ENCODE data around the gene SNAP47.
"Not testable (repeated sequence)": the region's sequence is repeated elsewhere in the genome, so short reads cannot be mapped to it uniquely, and the experiment has no call there.

The SNAP47 gene

GRCh38 chr1:227734856-227735538, at the start of gene SNAP47, which contains the start of gene JMJD4:
TSS of gene SNAP47 (plus strand) at chr1:227735435. CDS start at chr1:227747737, 12,302 bp downstream.
TSS of gene JMJD4 (minus strand) at chr1:227735302. CDS start at chr1:227735273, 29 bp downstream.
- DNase-seq (ENCODE audit: low spot score) = peak; percentile 96

GRCh38 chr1:227685807-227686206, 49.4 kb upstream of the SNAP47 start:
- no peak for DNase-seq (ENCODE audit: low spot score)

GRCh38 chr1:227697321-227697864, 37.8 kb upstream of the SNAP47 start:
- DNase-seq (ENCODE audit: low spot score) = no peak

- not testable (repeated sequence) for DNase-seq (ENCODE audit: low spot score)
Observed at GRCh38 chr1:227701631-227702030, 33.6 kb upstream of the SNAP47 start.

- no peak for DNase-seq (ENCODE audit: low spot score)
Observed at GRCh38 chr1:227707846-227708245, 27.4 kb upstream of the SNAP47 start.

GRCh38 chr1:227709451-227709850, 25.8 kb upstream of the SNAP47 start:
- DNase-seq (ENCODE audit: low spot score) = no peak

GRCh38 chr1:227710474-227710873, 24.8 kb upstream of the SNAP47 start:
- DNase-seq (ENCODE audit: low spot score) = not testable (repeated sequence)

- DNase-seq (ENCODE audit: low spot score) = no peak
Observed at GRCh38 chr1:227712648-227713047, 22.6 kb upstream of the SNAP47 start.

GRCh38 chr1:227718932-227719331, 16.3 kb upstream of the SNAP47 start:
- no peak for DNase-seq (ENCODE audit: low spot score)

GRCh38 chr1:227723474-227723873, 11.8 kb upstream of the SNAP47 start:
- DNase-seq (ENCODE audit: low spot score) = no peak

GRCh38 chr1:227725046-227725445, 10.2 kb upstream of the SNAP47 start:
- no peak for DNase-seq (ENCODE audit: low spot score)

GRCh38 chr1:227726318-227726717, 8.9 kb upstream of the SNAP47 start:
- DNase-seq (ENCODE audit: low spot score) = no peak

- no peak for DNase-seq (ENCODE audit: low spot score)
Observed at GRCh38 chr1:227726924-227727599, 8.2 kb upstream of the SNAP47 start.

GRCh38 chr1:227728059-227728891, 7.0 kb upstream of the SNAP47 start:
- peak; percentile 93 for DNase-seq (ENCODE audit: low spot score)

GRCh38 chr1:227728892-227729143, 6.4 kb upstream of the SNAP47 start:
- no peak for DNase-seq (ENCODE audit: low spot score)

- peak; percentile 37 for DNase-seq (ENCODE audit: low spot score)
Observed at GRCh38 chr1:227729144-227729880, 5.9 kb upstream of the SNAP47 start.

- DNase-seq (ENCODE audit: low spot score) = peak; percentile 68
Observed at GRCh38 chr1:227729881-227730629, 5.2 kb upstream of the SNAP47 start.

GRCh38 chr1:227730630-227731151, 4.5 kb upstream of the SNAP47 start:
- DNase-seq (ENCODE audit: low spot score) = no peak

GRCh38 chr1:227731241-227731677, 4.0 kb upstream of the SNAP47 start:
- DNase-seq (ENCODE audit: low spot score) = no peak

GRCh38 chr1:227731696-227732585, 3.3 kb upstream of the SNAP47 start:
- no peak for DNase-seq (ENCODE audit: low spot score)
